Measurements from ENCODE around the gene HELQ. TPM values are rescaled to one million over a fixed set of nuclear protein-coding genes. Genes with fewer than 3 reads are reported as not detected.

HELQ gene
- total RNA-seq, 1 donor from 2014 or later = 18.4 TPM

- Mint-ChIP-seq H3K4me1 (ENCODE audit: unreplicated experiment) (no peaks in the 10 kb centered on the region), H3K4me3 (ENCODE audit: unreplicated experiment) (no peak overlapping the region), H3K27me3 (ENCODE audit: unreplicated experiment) (peaks cover 16% of the 10 kb centered on the region), H3K36me3 (ENCODE audit: unreplicated experiment) (no peaks in the 10 kb centered on the region), H3K27ac (ENCODE audit: unreplicated experiment) (no peak overlapping the region), H3K9me3 (ENCODE audit: unreplicated experiment) (peaks cover 3% of the 10 kb centered on the region)
- DNase-seq (ENCODE audit: extremely low spot score, unreplicated experiment) = no peak
- TF ChIP-seq CTCF (IDR thresholded peaks at IDR 0.05) = no peak
Observed at GRCh38 chr4:83387012-83387411, 68.6 kb downstream of the HELQ start.

- Mint-ChIP-seq H3K36me3 (ENCODE audit: unreplicated experiment) (no peaks in the 10 kb centered on the region), H3K27me3 (ENCODE audit: unreplicated experiment) (peaks cover 21% of the 10 kb centered on the region), H3K27ac (ENCODE audit: unreplicated experiment) (no peak overlapping the region), H3K9me3 (ENCODE audit: unreplicated experiment) (peaks cover 6% of the 10 kb centered on the region), H3K4me1 (ENCODE audit: unreplicated experiment) (no peaks in the 10 kb centered on the region), H3K4me3 (ENCODE audit: unreplicated experiment) (no peak overlapping the region)
- DNase-seq (ENCODE audit: extremely low spot score, unreplicated experiment) = no peak
- no peak for TF ChIP-seq CTCF (IDR thresholded peaks at IDR 0.05)
Observed at GRCh38 chr4:83382850-83383249, 72.8 kb downstream of the HELQ start.

- no peak overlapping the region for H3K4me3 Mint-ChIP-seq (ENCODE audit: unreplicated experiment)
Observed at GRCh38 chr4:83381173-83381572, 74.5 kb downstream of the HELQ start.

GRCh38 chr4:83378419-83378818 is 77.2 kb downstream of the HELQ start:
- peaks cover 21% of the 10 kb centered on the region for H3K27me3 Mint-ChIP-seq (ENCODE audit: unreplicated experiment)
- H3K27ac Mint-ChIP-seq (ENCODE audit: unreplicated experiment) = no peak overlapping the region
- no peak overlapping the region for H3K4me3 Mint-ChIP-seq (ENCODE audit: unreplicated experiment)
- H3K9me3 Mint-ChIP-seq (ENCODE audit: unreplicated experiment) = peaks cover 6% of the 10 kb centered on the region
- DNase-seq (ENCODE audit: extremely low spot score, unreplicated experiment) = no peak
- no peaks in the 10 kb centered on the region for H3K36me3 Mint-ChIP-seq (ENCODE audit: unreplicated experiment)
- H3K4me1 Mint-ChIP-seq (ENCODE audit: unreplicated experiment) = peaks cover 4% of the 10 kb centered on the region
- TF ChIP-seq CTCF (IDR thresholded peaks at IDR 0.05) = no peak

More at GRCh38 chr4:83381173-83381572, 74.5 kb downstream of the HELQ start:
- no peak for DNase-seq (ENCODE audit: extremely low spot score, unreplicated experiment)
- peaks cover 19% of the 10 kb centered on the region for H3K27me3 Mint-ChIP-seq (ENCODE audit: unreplicated experiment)
- peaks cover 4% of the 10 kb centered on the region for H3K4me1 Mint-ChIP-seq (ENCODE audit: unreplicated experiment)
- H3K9me3 Mint-ChIP-seq (ENCODE audit: unreplicated experiment) = peaks cover 6% of the 10 kb centered on the region
- no peak overlapping the region for H3K27ac Mint-ChIP-seq (ENCODE audit: unreplicated experiment)
- no peaks in the 10 kb centered on the region for H3K36me3 Mint-ChIP-seq (ENCODE audit: unreplicated experiment)
- no peak for TF ChIP-seq CTCF (IDR thresholded peaks at IDR 0.05)

GRCh38 chr4:83372931-83373330 is 82.7 kb downstream of the HELQ start:
- peaks cover 4% of the 10 kb centered on the region for H3K4me1 Mint-ChIP-seq (ENCODE audit: unreplicated experiment)
- H3K9me3 Mint-ChIP-seq (ENCODE audit: unreplicated experiment) = no peaks in the 10 kb centered on the region

More at GRCh38 chr4:83372931-83373330, 82.7 kb downstream of the HELQ start:
- H3K4me3 Mint-ChIP-seq (ENCODE audit: unreplicated experiment) = no peak overlapping the region
- H3K27me3 Mint-ChIP-seq (ENCODE audit: unreplicated experiment) = peaks cover 25% of the 10 kb centered on the region
- no peak for TF ChIP-seq CTCF (IDR thresholded peaks at IDR 0.05)
- no peaks in the 10 kb centered on the region for H3K36me3 Mint-ChIP-seq (ENCODE audit: unreplicated experiment)
- DNase-seq (ENCODE audit: extremely low spot score, unreplicated experiment) = no peak
- H3K27ac Mint-ChIP-seq (ENCODE audit: unreplicated experiment) = no peak overlapping the region
